ENCODE results near the gene MYOCOS.
"Not testable (repeated sequence)": the region's sequence is repeated elsewhere in the genome, so short reads cannot be mapped to it uniquely, and the experiment has no call there.

MYOCOS gene, protein sequence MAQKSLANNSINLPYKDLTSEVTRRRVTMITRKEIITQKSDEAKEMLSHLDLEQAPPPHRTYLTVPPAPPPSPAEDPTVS

GRCh38 chr1:171622152-171622462 is at the start of gene MYOCOS:
TSS of gene MYOCOS (plus strand) at chr1:171622243. CDS start at chr1:171623884, 1,641 bp downstream.
- no peak for DNase-seq

DNA sequence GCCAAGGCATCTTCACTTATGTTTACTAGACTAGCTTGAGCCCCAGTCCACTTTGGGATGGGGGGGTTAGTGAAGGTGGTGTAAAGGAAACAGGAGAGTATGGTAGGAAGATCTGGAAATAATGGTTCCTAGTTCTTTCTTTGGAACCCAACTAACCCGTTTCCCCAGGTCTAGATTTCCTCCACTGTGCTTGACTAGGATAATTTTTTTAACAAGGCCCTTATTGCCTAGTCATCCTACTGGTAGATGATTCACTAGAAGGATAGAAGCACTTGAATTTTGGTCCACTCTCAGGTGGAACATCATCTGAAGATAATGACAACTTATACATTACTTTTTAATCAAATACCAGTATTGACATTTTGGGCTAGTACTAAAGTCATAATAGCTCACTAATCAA is 45.9 kb upstream of the MYOCOS start:
- DNase-seq: no peak

- no peak for DNase-seq
Observed at GRCh38 chr1:171581226-171581625, 40.8 kb upstream of the MYOCOS start.

GRCh38 chr1:171581766-171582165 is 40.3 kb upstream of the MYOCOS start:
- DNase-seq: no peak

DNA sequence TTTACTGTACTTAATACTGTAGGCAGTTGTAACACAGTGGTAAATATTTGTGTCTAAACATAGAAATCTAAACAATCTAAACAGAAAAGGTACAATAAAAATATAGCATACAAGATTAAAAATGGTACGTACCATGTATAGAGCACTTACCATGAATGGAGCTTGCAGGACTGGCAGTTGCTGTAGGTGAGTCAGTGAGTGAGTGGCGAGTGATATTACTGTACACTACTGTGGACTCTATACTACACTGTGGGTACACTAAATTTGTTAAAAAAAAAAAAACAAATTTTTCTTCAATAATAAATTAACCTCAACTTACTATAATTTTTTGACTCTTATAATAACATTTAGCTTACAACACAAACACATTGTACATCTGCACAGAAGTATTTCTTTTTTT is 39.5 kb upstream of the MYOCOS start:
- no peak for DNase-seq

DNA sequence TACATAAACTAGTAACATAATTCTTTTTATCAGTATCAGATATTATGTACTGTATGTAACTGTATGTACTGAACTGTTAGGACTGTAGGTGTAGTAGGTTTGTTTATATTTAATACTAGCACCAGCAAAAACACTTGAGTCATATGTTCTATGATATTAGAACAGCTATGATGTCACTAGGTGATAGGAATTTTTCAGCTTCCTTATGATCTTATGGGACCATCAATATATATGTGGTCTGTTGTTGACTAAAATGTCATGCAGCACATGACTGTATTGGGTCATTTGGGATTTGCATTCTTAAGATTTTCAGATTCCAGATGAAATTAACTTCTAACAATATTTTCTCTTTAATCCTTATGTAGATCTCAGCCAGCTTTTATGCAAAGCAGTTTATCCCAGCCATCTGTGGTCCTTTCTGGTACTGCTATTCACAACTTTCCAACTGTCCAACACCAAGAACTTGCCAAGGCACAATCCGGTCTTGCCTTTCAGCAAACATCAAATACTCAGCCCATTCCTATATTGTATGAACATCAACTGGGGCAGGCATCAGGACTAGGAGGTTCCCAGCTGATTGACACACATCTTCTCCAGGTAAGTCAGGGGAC is 38.3 kb upstream of the MYOCOS start:
- no peak for DNase-seq

GRCh38 chr1:171585715-171586114 is 36.3 kb upstream of the MYOCOS start:
- no peak for DNase-seq

- peak in 5 of 56 donors; percentile 6 to 26 (median 13) for DNase-seq
Observed at GRCh38 chr1:171588230-171588629, 33.8 kb upstream of the MYOCOS start.

DNA sequence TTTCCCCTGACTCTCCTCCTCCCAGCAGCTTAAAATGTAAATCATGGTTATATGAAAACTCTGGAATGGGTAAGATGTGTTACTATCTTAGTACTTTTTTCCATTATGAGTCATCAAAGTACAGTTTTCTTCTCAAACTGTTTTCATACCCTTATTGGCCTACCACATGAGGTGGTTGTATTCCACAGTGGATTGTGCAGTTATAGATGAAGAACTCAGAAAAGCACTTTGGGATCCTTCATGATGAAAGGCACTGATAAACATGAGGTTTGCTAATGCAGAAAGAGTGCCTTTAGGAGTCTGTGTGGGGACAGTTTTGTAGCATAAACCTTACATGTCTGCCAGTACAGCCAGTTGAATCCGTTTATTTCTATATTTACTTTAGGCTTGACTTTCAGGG is 32.0 kb upstream of the MYOCOS start:
- no peak for DNase-seq

DNA sequence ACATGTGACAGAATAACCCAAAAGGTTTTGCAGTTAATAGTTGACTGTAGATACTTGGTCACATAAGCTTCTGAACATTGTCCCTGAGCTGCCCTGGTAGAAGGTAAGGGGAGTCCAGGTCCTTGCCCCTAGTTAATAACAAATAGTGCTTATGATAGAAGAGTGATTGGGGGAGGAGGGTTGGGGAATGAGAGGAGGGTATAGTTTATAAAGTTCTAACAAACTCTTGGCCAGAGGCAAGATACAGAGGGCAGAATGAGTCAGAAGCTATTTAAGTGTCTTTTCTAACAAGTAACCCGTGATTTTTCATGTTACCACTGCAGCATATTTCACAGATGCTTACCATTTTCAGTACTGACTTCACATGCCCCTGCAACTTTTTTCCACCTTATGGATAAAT is 26.7 kb upstream of the MYOCOS start:
- no peak for DNase-seq

DNA sequence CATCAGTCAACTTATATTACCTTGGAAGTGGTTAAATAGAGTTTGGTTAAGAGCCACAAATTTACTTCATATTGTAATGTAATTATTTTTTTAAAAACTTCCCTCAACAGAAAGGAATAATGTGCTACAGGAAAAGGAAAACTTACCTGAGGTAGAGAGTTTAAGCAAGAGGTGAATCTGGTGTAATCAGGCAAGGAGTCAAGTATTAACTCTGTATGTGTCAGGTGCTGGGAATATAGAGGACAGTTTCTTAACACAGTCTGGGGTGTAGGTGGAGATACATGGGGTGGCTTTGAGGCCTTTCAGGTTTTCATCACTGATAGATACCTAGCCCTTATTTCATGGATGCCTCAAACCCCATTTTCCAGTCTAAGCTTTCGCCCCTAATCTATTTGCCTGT is 25.9 kb upstream of the MYOCOS start:
- no peak for DNase-seq

DNA sequence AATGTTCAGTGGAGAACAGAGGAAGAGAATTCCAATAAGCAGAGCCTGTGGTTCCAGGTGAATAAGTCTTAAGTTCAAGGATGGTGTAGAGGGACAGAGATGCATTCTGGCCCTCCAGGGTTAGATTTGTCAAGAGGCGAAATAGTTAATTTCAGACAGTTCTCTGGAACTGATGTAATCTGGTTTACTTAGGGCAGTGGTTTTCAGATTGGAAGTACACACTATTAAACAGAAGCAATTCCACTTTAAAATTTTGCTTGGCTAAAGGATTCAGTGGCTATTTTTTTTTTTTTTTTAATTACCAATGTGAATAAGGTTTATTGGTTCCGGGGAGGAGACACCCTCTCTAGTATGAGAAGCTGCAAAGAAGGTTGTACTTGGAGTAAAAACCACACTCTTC is 25.3 kb upstream of the MYOCOS start:
- DNase-seq: no peak

- no peak for DNase-seq
Observed at GRCh38 chr1:171597203-171597602, 24.8 kb upstream of the MYOCOS start.

GRCh38 chr1:171600310-171600709 is 21.7 kb upstream of the MYOCOS start:
- not testable (repeated sequence) for DNase-seq

DNA sequence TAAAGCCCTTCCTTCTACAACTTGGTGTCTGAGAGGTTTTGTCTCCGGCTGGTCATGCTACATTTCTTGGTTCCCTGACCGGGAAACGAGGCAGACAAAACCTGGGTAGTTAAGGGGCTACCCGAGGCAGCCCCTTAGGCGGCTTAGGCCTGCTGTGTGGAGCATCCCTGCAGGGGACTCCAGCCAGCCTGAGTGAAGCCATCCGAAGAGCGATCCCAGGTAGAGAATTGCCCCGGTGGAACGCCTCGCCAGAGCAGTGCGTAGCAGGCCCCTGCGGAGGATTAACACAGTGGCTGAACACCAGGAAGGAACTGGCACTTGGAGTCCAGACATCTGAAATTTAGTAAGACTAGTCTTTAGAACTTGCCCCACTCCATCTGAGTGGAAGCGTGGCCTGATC is 21.2 kb upstream of the MYOCOS start:
- DNase-seq: no peak

DNA sequence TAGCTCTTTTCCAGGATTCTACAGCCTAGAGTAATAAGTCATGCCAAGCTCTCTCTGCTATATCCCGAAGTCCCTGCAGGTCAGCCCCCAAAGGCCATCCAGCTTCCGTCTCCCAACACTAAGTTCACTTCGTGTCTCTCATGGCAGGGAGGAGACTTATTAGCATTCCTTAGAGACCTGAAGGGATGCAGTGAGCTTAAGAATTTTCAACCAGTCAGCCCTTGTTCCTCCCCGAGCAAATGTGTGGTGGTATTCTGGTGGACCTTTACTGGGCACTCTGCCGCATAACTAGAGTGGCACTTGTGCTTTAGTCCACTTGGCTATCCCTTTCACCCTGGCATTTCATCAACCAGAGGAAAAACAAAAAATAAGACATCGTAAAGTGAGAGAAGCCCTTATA is 19.0 kb upstream of the MYOCOS start:
- DNase-seq: peak in 1 of 56 donors; percentile 2

DNA sequence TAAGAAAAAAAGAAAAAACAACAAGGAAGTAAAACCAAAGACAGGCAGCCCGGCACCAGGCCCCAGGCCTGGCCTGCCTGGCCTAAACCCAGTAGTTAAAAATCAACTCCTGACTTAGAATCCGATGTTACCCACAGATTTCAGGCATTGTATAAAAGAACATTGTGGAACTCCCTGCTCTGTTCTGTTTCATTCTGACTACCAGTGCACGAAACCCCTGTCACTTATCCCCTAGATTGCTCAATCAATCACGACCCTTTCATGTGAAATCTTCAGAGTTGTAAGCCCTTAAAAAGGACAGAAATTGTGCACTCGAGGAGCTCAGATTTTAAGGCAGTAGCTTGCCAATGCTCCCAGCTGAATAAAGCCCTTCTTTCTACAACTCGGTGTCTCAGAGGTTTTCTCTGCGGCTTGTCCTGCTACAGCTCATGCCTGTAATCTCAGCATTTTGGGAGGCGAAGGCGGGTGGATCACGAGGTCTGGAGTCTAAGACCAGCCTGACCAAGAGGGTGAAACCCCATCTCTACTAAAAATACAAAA is 15.6 kb upstream of the MYOCOS start:
- DNase-seq: peak in 9 of 56 donors; percentile 2 to 42 (median 12)

- DNase-seq: no peak
Observed at GRCh38 chr1:171610385-171610784, 11.7 kb upstream of the MYOCOS start.

DNA sequence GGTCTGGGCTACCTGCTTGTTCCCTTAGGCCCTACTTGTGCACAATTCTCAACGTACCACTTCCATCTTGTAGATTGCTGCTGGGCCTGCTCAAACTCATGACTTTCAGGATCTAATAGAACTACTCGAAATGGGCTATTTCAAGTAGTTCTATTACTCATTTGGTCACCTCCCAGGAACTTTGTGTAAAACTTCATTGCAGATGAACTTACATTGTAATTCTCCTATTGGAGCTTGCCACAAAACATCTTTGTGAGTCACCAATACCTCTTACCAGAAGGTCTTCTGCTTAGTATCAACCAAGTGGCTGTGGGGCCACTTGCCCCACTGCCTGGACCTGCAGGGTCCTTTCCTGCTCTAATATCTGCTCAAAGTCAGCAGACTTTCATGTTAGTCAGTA is 10.7 kb upstream of the MYOCOS start:
- DNase-seq: no peak

- no peak for DNase-seq
Observed at GRCh38 chr1:171613282-171613681, 8.8 kb upstream of the MYOCOS start.

GRCh38 chr1:171615122-171615906 is 6.7 kb upstream of the MYOCOS start:
- DNase-seq: not testable (repeated sequence)

DNA sequence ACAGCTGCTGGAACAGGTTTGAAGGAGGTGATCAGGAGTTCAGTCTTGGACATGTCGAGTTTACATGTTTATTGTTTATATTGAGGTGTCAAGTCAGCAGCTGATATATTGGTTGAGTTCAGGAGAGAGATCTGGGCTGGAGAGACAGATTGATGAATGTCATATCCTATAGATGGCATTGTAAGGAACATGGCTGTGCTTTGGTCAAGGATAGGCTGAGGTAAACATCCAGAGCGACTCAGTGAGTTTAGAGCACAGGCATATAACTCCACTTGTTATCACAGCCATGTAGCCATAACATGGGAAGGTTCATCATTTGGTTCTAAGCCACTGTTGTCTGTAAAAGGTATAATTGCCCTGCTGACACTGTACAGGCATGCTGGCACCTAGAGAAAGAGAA is 5.5 kb upstream of the MYOCOS start:
- no peak for DNase-seq
